Activated CD4-positive, alpha-beta memory T cell treated with anti-CD3 and anti-CD28 coated beads for 36 hours (primary cell): ENCODE measurements around the gene TBC1D22B. TPM values are rescaled to one million over a fixed set of nuclear protein-coding genes. Genes with fewer than 3 reads are reported as not detected.
"Not testable (repeated sequence)": the region's sequence is repeated elsewhere in the genome, so short reads cannot be mapped to it uniquely, and the experiment has no call there.

Source experiments
- CTCF ChIA-PET: fragments of 350-600 bp; sonication (Branson Sonifier 250); formaldehyde crosslinking; loops from one replicate; lab custom pipeline; 2021; ENCODE audit warnings: antibody characterized with exemption, inconsistent platforms; lab: Charles Lee
- POLR2A ChIA-PET: fragments of 350-600 bp; sonication (Branson Sonifier 250); formaldehyde crosslinking; loops from one replicate; lab custom pipeline; 2021; ENCODE audit warnings: antibody characterized with exemption; lab: Charles Lee
- DNase-seq: peaks from one replicate; pipeline ENCODE4 v3.0.0-alpha.2; 2020
- H3K27ac Mint-ChIP-seq: one replicate; pipeline ENCODE4 v1.8.0; 2021; ENCODE audit warnings: mixed read lengths
- H3K27me3 Mint-ChIP-seq: one replicate; pipeline ENCODE4 v1.8.0; 2021; ENCODE audit warnings: mixed read lengths
- H3K36me3 Mint-ChIP-seq: one replicate; pipeline ENCODE4 v1.8.0; 2021; ENCODE audit warnings: mixed read lengths
- H3K4me1 Mint-ChIP-seq: one replicate; pipeline ENCODE4 v1.8.0; 2021; ENCODE audit warnings: low read depth, mixed read lengths
- H3K4me3 Mint-ChIP-seq: one replicate; pipeline ENCODE4 v1.8.0; 2021; ENCODE audit warnings: mild to moderate bottlenecking, mixed read lengths
- H3K9me3 Mint-ChIP-seq: one replicate; pipeline ENCODE4 v1.8.0; 2021; ENCODE audit warnings: mixed read lengths
- intact Hi-C: fragments of 100-400 bp; cut with micrococcal nuclease; formaldehyde crosslinking; loops from one replicate; pipeline ENCODE4 v1.15.1; 2023
- total RNA-seq, 2 experiments: library from RNA; stranded (reverse); gene quantifications; one replicate each; pipeline ENCODE4 v1.2.3, GENCODE V29; 2021

Gene TBC1D22B
- total RNA-seq, 2 experiments from 2014 or later = 14.4 to 15.7 TPM

DNA sequence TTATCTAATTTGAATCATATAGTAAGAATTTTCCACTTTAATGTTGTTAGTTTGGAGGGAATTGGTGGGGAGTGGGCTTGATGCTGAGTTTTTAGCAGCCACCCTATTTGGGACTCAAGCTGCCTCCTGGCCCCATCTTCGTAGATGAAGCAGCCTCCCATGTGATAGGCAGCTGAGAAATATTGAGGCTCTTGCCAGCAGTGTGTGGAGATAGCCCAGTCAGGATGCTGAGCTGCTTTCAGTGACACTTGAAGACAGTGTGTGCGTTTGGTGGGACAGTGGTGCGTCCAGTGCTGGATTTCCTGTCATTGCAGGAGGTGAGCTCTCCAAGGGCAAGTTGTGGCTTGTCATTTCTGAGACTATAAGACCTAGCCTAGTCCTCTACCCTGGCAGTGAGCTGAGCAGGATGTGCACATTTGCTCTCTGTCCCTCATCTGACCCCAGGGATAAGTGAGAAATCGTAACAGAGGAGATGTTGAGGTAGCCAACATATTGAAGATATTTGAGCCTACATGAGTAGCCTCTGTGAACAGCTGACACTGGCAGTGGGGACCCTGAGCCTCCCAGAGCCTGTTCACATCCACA is 48.4 kb downstream of the TBC1D22B start:
- ChIA-PET CTCF (interaction anchor here (2.7 to 3.0 kb wide), 2 partner anchors 9 to 20 kb away, joined by 8 to 10 read pairs; no protein-coding TSS in a partner anchor), POLR2A (no interaction called here)
- no peaks in the 10 kb centered on the region for H3K9me3 Mint-ChIP-seq
- no peak overlapping the region for H3K4me3 Mint-ChIP-seq
- H3K27me3 Mint-ChIP-seq = no peaks in the 10 kb centered on the region
- no peak for DNase-seq
- H3K36me3 Mint-ChIP-seq = peaks cover 25% of the 10 kb centered on the region
- intact Hi-C loops = no loop called here
- peaks cover 8% of the 10 kb centered on the region for H3K4me1 Mint-ChIP-seq
- no peak overlapping the region for H3K27ac Mint-ChIP-seq

DNA sequence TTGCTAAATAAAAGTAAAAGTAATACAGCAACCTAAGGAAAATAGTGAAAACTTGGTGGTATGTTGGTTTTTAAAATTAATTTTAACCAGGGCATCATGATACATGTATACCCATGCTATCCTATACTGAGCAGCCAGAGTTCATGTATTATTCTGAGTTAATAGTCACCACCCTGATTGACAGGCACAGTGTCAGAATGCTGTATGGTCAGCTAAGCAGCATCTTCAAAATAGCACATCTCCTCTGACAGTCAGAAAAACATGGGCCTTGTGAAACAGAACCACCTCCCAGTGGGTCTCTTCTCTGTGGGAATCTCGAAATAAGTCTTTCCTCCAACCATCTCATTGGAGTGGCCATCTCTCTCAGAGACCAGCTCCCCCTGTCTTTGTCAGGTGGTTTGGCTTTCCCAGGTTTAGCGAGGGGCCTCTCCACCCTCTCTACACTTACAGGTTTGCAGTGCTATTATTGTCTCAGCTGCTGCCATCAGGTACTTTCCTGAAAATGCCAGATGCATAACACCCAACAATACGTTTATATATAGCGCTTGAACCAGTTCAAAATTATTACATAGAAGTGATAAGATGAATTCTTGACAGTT is 49.2 kb downstream of the TBC1D22B start:
- POLR2A ChIA-PET = no interaction called here

DNA sequence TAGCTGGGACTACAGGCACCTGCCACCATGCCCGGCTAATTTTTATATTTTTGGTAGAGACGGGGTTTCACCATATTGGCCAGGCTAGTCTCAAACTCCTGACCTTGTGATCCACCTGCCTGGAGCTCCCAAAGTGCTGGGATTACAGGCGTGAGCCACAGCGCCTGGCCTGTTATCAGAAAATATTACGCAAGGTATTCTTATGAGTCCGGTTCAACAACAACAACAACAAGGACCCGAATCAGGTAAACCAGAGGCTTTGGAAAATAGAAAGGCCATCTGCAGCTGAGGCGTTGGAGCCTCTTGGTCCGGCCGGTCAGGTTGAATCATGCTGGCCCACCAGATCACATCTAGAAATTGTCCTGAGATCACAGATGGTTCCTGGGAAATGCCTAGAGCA is 49.9 kb downstream of the TBC1D22B start:
- H3K4me3 Mint-ChIP-seq, H3K9me3 Mint-ChIP-seq, H3K4me1 Mint-ChIP-seq, intact Hi-C loops, H3K27ac Mint-ChIP-seq, POLR2A ChIA-PET, H3K27me3 Mint-ChIP-seq, DNase-seq: not testable (repeated sequence)
- H3K36me3 Mint-ChIP-seq = peaks cover 23% of the 10 kb centered on the region
- CTCF ChIA-PET = interaction anchor here (0.5 to 3.0 kb wide), 3 partner anchors 8 to 128 kb away, joined by 3 to 10 read pairs (median 3); no protein-coding TSS in a partner anchor

More for the DNA sequence above, 49.2 kb downstream of the TBC1D22B start:
- no peaks in the 10 kb centered on the region for H3K9me3 Mint-ChIP-seq
- no peak overlapping the region for H3K27ac Mint-ChIP-seq
- intact Hi-C loops = no loop called here
- no peak overlapping the region for H3K4me3 Mint-ChIP-seq
- CTCF ChIA-PET = interaction anchor here (0.6 to 3.0 kb wide), 2 partner anchors 9 to 1449 kb away, joined by 4 to 10 read pairs; no protein-coding TSS in a partner anchor
- H3K36me3 Mint-ChIP-seq = peaks cover 25% of the 10 kb centered on the region
- no peaks in the 10 kb centered on the region for H3K27me3 Mint-ChIP-seq
- no peak for DNase-seq
- peaks cover 8% of the 10 kb centered on the region for H3K4me1 Mint-ChIP-seq

DNA sequence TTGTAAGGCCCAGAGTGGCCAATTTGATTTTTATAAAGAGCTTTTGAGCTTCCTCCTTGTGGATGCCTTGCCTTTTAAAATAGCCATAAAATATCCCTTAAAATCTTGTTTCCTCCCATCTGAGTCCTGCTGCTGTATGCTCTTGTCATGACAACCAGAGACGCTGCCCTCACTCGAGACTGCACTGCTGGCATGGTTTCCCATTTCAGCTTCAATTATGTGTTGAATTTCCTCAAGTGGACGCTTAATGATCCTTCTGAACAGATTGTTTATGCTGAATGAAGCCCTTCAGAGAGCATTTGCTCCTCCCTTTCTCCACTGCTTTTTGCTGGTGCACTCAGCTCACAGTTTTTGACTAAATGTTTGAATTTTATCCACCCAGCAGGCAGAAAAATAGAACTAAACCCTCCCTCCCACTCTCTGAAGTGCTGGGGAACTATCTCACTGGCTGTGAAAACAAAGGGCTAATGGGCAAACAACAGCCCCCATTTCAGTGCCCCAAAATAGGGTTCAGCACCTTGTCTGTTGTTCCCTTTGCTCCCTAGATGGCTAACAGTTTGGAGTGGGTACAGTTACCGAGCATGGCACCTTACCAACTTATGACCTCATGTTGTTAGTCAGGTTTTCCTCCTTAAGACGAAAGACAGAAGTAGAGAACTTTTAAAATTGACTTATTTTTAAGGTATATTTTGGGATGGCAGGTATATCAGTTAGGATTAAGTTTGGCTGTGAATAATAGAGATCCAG is 50.7 kb downstream of the TBC1D22B start:
- Mint-ChIP-seq H3K9me3 (no peaks in the 10 kb centered on the region), H3K36me3 (peaks cover 16% of the 10 kb centered on the region), H3K4me1 (peaks cover 8% of the 10 kb centered on the region), H3K27me3 (no peaks in the 10 kb centered on the region), H3K27ac (no peak overlapping the region), H3K4me3 (no peak overlapping the region)
- ChIA-PET CTCF (interaction anchor here (1.0 to 3.0 kb wide), 2 partner anchors 7 to 18 kb away, joined by 3 to 10 read pairs; no protein-coding TSS in a partner anchor), POLR2A (no interaction called here)
- intact Hi-C loops = no loop called here
- DNase-seq = no peak

DNA sequence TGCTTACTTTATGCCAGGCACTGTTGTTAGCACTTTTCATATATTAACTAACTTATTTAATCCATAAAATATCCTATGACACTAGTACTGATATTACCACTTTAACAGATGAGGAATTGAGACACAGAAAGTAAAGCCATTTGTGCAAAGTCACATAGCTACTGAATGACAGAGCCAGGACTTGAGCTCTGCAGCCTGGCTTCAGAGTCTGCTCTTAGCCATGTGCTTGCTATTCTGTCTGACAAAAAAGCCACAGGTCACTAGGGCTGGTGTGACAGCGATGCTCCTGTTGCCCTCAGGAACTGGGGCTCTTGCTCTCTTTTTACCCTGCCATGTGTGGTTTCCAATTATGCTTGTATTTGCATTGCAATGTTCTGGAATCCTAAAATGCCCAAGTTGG is 51.5 kb downstream of the TBC1D22B start:
- peaks cover 2% of the 10 kb centered on the region for H3K4me1 Mint-ChIP-seq
- H3K36me3 Mint-ChIP-seq = peaks cover 14% of the 10 kb centered on the region
- H3K27ac Mint-ChIP-seq = no peak overlapping the region
- intact Hi-C loops = no loop called here
- CTCF ChIA-PET = interaction anchor here (1.2 to 1.7 kb wide), 4 partner anchors 9 to 75 kb away, joined by 3 to 6 read pairs (median 4); no protein-coding TSS in a partner anchor
- no peak overlapping the region for H3K4me3 Mint-ChIP-seq
- H3K27me3 Mint-ChIP-seq = no peaks in the 10 kb centered on the region
- DNase-seq = no peak
- POLR2A ChIA-PET = no interaction called here
- H3K9me3 Mint-ChIP-seq = no peaks in the 10 kb centered on the region

GRCh38 chr6:37309692-37310091 is 52.1 kb downstream of the TBC1D22B start:
- Mint-ChIP-seq H3K36me3 (peaks cover 9% of the 10 kb centered on the region), H3K27ac (no peak overlapping the region), H3K4me1 (peaks cover 1% of the 10 kb centered on the region), H3K4me3 (no peak overlapping the region), H3K27me3 (no peaks in the 10 kb centered on the region), H3K9me3 (no peaks in the 10 kb centered on the region)
- intact Hi-C loops = no loop called here
- POLR2A ChIA-PET = no interaction called here
- CTCF ChIA-PET = interaction anchor here (1.2 to 1.7 kb wide), 5 partner anchors 10 to 100 kb away, joined by 3 to 6 read pairs (median 4); no protein-coding TSS in a partner anchor
- no peak for DNase-seq

DNA sequence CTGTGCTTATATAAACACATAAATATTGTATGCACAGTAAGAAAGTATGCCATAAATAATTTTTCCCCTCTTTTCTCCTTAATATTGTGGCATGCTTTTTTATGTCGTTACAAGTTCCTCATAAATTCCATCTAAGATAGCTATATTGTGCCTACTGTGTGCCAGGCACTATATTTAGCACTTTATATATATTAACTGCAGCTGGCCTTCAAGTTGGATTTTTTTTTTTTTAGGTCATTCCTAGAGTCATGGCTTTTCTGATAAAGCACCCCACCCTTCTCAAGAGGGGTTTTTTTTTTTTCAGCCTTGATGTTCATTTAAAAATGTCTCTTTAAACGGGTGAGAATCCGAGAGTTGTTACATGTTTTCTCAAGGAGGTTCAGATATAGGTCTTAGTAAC is 53.4 kb downstream of the TBC1D22B start:
- intact Hi-C loops = no loop called here
- no peak for DNase-seq
- ChIA-PET CTCF (interaction anchor here (1.0 to 7.1 kb wide), 2 partner anchors 15 to 291 kb away, joined by 5 to 59 read pairs; no protein-coding TSS in a partner anchor), POLR2A (interaction anchor here (0.5 kb wide), 1 partner anchor 9 kb away, joined by 3 read pairs; no protein-coding TSS in a partner anchor)
- H3K9me3 Mint-ChIP-seq = no peaks in the 10 kb centered on the region
- peaks cover 3% of the 10 kb centered on the region for H3K4me1 Mint-ChIP-seq
- H3K36me3 Mint-ChIP-seq = peaks cover 8% of the 10 kb centered on the region
- no peak overlapping the region for H3K4me3 Mint-ChIP-seq
- H3K27ac Mint-ChIP-seq = no peak overlapping the region
- H3K27me3 Mint-ChIP-seq = no peaks in the 10 kb centered on the region

DNA sequence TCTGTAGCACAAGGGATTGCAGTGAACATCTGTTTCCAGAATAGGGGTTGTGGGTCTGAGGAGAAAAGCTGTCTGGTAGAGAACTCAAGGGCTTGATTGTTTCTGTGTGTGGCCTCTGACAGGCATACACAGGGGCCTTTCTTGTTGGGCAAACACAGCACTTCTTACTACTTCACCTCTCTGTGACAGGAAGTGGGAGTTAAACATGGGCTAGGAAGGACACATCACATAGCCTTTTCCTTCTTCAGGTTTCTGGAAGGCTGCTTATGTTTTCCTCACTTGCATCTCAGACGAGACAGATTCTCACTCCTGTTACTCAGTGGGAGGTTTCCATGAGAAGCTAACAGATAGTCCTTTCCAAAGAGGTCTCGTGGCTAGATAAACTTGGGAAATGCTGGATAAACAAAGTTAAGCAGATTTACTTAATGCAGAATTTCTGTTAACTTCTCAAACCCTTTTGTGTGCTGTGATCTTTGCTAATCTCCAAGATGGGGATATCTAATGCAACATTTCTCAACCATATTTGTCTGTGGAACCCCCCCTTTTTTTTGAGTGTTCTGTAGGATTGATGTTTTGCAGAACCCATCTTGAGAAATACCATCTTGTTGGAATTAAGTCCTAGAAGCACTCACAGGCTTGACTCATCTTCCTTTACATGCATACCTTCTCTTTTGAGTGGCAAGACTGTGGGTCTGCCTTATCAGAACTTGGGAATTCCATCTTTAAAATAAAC is 54.3 kb downstream of the TBC1D22B start:
- no peaks in the 10 kb centered on the region for H3K9me3 Mint-ChIP-seq
- H3K27me3 Mint-ChIP-seq = no peaks in the 10 kb centered on the region
- ChIA-PET POLR2A (no interaction called here), CTCF (interaction anchor here (4.6 to 7.1 kb wide), 2 partner anchors 13 to 292 kb away, joined by 31 to 59 read pairs; no protein-coding TSS in a partner anchor)
- DNase-seq = no peak
- peaks cover 3% of the 10 kb centered on the region for H3K4me1 Mint-ChIP-seq
- H3K27ac Mint-ChIP-seq = no peak overlapping the region
- intact Hi-C loops = no loop called here
- H3K4me3 Mint-ChIP-seq = no peak overlapping the region
- H3K36me3 Mint-ChIP-seq = peaks cover 10% of the 10 kb centered on the region

DNA sequence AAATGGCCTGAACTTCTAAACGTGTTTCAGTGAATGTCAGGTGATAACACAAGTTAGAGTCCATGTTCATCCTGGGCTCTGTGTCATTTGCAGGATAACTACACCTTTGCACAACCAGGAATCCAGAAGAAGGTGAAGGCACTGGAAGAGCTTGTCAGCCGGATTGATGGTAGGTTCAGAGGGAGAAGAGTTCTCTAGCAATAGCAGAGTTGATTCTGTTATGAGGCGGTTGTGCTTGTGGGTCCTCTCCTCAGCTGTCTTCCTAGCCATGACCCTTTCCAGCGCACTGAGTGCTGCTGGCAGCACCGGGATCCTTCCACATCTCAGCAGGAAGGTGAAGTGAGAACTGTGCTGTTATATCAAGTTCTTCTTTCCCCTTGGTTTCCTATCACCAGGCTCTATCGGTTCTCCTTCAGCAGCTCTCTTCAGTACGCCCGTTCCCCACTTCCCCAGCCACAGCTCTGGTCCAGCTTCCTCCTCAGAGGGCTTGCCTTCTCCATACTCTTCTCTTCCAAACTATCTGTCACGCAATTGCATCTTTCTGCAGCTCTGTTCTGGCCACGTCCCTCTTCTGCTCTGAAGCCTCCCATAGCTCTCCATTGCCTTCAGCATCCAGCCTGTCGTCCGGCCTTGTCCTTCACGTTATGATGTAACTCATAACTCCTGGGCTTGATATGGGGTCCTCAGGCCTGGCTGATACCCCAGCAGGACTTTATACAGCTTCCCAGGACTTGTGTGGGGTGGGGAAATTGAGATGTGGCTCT is 56.3 kb downstream of the TBC1D22B start:
- Mint-ChIP-seq H3K27me3 (no peaks in the 10 kb centered on the region), H3K9me3 (no peaks in the 10 kb centered on the region), H3K27ac (no peak overlapping the region), H3K4me1 (peaks cover 3% of the 10 kb centered on the region), H3K36me3 (peaks cover 10% of the 10 kb centered on the region), H3K4me3 (no peak overlapping the region)
- ChIA-PET POLR2A (interaction anchor here (0.7 kb wide), 1 partner anchor 513 kb away, joined by 3 read pairs; no protein-coding TSS in a partner anchor), CTCF (interaction anchor here (0.6 to 7.1 kb wide), 23 partner anchors 10 to 1134 kb away, joined by 3 to 59 read pairs (median 5); partner anchors contain the start of gene TBC1D22B)
- DNase-seq = no peak
- intact Hi-C loops = loop anchor here (2.0 kb wide), 1 partner anchor 295 kb away; no protein-coding TSS in a partner anchor

GRCh38 chr6:37314487-37315156 is 57.0 kb downstream of the TBC1D22B start:
- H3K27ac Mint-ChIP-seq = no peak overlapping the region
- no peak overlapping the region for H3K4me3 Mint-ChIP-seq
- H3K27me3 Mint-ChIP-seq = no peaks in the 10 kb centered on the region
- CTCF ChIA-PET = interaction anchor here (0.8 to 7.1 kb wide), 22 partner anchors 8 to 484 kb away, joined by 3 to 59 read pairs (median 5); partner anchors contain the start of gene TBC1D22B
- H3K9me3 Mint-ChIP-seq = no peaks in the 10 kb centered on the region
- DNase-seq = peak; percentile 66
- POLR2A ChIA-PET = interaction anchor here (0.7 kb wide), 1 partner anchor 514 kb away, joined by 3 read pairs; no protein-coding TSS in a partner anchor
- intact Hi-C loops = loop anchor here (2.0 kb wide), 1 partner anchor 296 kb away; no protein-coding TSS in a partner anchor
- H3K4me1 Mint-ChIP-seq = peaks cover 3% of the 10 kb centered on the region
- H3K36me3 Mint-ChIP-seq = peaks cover 8% of the 10 kb centered on the region
